HuH-7.5 (cell line): Measurements from ENCODE around the gene MSLN.
"Not testable (repeated sequence)": the region's sequence is repeated elsewhere in the genome, so short reads cannot be mapped to it uniquely, and the experiment has no call there.

ENCODE experiments used
- DNase-seq: peaks from one replicate; pipeline ENCODE4 v3.0.0; 2011; ENCODE audit warnings: low spot score

MSLN gene

DNA sequence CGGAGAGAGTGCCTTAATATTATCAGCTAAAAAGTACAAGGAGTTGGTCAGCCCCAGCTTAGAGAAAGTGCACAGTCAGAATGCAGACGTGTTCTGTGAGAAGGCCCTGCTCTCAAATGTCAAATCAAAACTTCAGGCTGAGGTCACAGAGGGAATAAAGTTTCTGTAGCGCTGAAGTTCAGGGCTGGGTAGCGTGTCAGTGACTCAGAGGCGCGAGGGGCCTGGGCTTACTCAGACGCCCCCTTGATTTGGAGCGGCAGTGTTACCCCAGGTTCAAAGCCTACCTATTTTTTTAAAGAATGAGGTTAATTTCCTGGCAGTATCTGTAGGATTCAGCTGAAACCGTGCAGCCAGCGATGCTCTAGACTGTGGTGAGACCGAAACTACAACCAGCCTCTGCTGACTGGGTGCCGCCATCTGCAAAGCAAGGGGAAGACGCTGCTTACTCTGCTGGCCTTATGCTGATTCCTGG lies 24.5 kb upstream of the MSLN start:
- DNase-seq: no peak

DNA sequence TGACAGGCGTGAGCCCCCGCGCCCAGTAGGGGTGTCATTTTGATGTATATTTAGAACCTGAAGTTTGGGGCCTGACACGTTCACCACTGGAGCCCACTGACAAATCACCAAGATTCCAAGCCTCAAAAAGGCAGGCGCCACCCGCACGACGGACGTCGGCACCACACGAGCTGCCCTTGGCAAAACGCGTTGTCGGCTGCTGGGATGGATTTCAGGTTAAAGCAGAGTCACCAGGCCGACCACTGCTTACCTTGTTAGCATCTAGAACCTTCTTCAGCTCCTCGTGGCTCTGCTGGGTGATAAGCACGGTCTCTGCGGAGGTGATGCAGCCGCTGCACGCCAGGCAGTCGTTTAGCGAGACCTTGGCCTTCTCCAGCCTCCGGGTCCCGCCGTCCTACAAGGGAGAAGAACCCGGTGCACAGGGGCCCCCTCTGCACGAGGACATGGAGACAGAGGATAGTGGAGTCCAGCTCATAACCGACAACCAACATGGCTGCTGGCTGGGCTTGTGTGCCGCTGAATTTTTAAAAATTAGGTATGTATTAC lies 23.5 kb upstream of the MSLN start:
- DNase-seq: no peak

DNA sequence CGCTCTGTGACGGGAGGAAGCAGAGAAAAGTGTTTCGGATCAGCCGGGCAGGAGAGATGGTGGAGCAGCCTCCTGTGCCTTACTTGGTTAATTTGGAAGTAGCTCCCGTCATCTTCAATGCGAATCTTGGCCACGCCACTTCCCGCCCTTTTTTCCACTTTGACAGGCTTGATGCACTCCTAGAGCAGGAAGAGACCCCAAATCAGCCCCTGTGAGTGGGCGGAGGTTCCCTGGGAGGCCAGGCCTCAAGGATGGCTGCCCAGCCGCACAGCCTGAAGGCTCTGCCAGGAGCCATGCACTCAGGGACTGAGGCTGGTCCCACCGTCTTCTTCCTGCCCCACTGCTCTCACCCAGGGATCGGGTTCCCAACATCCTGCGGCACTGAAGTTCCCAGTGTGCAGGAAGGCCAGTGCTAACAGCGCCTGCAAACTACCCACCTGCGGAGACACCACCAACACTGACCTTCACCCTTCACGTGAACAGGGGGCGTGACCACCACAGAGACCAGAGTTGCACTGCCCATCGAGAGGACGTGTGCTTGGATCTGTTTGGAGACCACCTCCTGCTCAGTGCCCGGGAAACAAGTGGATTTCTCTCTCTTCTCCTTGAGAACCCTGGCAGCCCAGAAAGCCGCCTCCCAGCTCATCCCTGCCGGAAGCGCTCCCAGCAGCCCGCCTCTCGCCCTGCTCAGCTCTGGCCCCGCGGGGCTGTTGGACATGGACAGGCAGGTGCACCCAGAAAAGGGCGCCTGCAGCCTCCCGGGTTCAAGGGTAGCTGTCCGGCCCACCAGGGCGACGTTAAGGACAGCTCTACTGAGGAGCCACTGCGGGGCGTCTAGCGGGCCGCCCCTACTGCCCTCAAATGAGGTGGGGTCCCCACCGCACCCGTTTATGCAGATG lies 20.7 kb upstream of the MSLN start:
- DNase-seq: no peak

DNA sequence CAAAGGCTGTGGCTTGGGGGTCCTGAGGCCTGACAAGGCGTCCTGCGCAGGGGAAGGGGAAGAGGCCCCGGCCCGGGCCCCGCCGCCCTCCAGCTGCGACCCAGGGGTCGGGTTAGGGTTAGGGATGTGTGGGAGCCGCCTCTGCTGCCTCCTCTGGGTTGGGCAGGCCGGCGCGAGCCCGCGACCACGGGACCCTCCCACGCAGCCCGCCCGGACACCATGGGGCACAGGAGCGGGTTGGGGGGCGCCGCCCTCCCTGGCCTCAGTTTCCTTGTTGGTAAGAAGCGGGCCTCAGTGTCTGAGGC lies 20.1 kb upstream of the MSLN start:
- DNase-seq: no peak

DNA sequence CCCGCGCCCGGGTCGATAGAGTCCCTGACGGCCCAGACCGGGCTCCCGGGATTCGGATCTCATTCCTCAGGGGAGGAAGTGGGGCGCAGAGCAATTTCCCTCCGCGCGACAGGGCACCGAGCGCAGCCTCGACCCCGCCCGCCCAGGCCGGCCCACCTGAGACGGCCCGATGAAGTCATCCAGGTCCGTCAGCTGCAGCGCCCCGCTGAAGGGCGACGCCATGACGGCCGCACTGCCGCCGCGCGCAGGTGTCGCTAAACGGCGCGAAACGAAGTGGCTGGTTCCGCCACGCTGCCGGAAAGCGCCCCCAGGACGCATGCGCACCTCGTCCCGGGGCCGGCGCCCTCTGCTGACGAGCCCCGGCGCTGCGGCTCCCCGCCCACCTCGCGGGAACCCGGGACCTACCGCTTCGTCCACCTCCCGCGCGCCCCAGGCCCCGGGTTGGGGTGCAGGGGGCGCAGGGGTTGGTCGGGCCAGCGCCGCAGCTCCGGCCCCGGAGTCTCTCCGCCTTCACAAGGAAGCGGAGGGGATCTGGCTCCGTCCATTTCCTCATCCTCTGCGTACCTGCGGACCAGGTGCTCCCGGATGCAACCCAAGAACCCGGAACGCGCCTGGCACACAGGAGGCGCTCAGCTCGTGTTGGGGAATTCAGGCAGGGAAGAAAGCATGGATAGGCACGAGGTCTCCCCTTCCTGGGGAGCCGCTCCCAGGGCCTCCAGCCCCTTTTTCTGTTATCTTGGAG lies 19.6 kb upstream of the MSLN start, which contains the start of gene CIAO3:
Gene CIAO3 (minus strand): TSS at position 234 of the 742 bp plus-strand sequence. CDS start 12 bp downstream, at position 222.
- peak; percentile 89 for DNase-seq

DNA sequence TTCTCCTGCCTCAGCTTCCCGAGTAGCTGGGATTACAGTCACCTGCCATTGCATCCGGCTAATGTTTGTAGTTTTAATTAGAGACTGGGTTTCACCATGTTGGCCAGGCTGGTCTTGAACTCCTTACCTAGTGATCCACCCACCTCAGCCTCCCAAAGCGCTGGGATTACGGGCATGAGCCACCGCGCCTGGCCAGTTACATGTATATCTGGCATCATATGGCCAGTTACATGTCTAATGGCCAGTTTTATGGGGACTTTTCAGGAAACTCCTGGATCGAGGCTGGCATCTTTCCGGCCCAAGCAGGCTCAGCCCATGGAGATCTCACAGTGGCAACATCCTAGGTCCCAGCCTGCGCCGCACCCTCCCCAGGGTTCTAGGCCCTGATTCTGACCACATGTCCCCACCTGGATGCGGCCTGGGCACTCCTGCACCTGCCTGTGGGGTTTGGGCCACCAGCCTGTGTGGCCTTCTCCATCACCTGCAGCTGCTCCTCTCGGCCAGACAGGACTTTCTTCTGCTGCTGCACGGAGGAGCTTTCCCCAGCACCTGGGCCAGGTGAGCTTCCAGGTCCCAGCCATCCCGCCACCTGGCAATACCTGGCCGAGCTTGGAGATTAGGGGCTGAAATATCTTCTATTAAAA lies 18.4 kb upstream of the MSLN start:
- no peak for DNase-seq

DNA sequence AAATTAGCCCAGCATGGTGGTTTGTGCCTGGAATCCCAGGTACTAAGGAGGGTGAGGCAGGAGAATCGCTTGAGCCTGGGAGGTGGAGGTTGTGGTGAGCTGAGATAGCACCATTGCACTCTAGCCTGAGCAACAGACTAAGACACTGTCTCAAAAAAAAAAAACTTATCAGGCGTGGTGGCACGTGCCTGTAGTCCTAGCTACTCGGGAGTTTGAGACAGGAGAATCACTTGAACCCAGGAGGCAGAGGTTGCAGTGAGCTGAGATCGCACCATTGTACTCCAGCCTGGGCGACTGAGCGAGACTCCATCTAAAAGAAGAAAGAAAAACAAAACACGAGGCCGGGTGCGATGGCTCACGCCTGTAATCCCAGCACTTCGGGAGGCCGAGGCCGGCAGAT lies 17.6 kb upstream of the MSLN start:
- not testable (repeated sequence) for DNase-seq

DNA sequence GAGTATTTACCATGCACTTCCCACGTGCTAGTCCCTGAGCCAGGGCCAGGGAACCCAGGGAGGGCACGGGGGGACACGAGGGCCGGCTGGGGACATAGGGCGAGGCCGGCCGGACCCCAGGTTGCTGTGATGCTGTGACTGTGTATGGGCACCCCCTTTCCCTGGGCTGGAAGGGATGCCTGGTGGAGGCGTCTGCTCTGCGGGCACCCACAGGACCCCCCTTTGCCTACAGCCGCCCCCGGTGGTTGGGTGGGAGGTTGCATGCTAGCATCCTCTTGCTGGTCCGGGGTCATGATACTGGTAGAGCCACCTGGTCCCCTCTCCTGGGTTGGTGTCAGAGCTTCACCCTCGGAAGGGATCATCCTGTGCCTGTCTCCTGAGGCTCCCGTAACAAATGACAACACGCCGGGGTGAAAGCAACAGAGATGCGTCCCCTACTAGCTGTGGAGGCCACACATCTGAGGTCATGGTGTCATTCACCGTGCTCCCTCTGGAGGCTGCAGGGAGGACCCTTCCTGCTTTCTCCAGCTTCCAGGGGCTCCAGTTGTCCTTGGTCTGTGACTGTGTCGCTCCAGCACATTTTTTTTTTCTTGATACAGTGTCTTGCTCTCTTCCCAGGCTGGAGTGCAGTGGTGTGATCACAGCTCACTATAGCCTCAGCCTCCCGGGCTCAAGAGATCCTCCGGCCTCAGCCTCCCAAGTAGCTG lies 16.6 kb upstream of the MSLN start:
- DNase-seq: no peak

DNA sequence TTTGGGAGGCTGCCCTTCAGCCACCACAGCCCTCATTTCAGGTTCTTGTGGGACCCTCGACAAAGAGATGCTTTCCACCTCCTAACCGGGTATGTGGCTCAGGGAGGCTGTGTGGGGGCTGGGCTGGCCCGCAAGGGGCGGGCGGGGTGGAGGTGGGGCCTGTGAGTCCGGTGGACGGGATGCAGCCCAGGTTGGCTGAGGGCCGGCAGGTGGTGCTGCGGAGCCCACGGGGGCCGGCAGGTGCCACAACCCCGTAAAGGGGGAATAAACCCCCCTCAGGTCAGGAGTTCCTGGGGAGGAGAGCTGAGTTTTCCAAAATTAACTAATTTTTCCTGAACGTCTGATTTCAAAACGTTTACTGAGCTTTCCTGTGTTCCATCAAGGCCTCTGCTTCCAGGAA lies 14.8 kb upstream of the MSLN start:
- DNase-seq: peak; percentile 71

DNA sequence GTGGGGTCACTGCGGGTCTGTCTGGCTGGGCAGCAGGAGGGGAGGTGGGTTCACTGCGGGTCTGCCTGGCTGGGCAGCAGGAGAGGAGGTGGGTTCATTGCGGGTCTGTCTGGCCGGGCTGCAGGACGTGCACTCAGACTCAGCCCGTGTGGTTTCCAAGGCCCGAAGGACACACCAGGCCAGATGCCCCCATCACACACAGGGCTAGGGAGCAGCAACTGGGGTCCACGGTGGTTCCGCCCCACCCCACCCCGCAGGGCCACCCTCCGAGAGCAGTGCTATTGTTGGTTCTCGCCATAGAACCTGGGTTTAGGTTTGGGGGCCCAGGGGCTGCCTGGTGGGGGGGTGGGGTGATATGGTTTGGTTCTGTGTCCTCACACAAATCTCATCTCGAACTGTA lies 13.9 kb upstream of the MSLN start:
- no peak for DNase-seq

DNA sequence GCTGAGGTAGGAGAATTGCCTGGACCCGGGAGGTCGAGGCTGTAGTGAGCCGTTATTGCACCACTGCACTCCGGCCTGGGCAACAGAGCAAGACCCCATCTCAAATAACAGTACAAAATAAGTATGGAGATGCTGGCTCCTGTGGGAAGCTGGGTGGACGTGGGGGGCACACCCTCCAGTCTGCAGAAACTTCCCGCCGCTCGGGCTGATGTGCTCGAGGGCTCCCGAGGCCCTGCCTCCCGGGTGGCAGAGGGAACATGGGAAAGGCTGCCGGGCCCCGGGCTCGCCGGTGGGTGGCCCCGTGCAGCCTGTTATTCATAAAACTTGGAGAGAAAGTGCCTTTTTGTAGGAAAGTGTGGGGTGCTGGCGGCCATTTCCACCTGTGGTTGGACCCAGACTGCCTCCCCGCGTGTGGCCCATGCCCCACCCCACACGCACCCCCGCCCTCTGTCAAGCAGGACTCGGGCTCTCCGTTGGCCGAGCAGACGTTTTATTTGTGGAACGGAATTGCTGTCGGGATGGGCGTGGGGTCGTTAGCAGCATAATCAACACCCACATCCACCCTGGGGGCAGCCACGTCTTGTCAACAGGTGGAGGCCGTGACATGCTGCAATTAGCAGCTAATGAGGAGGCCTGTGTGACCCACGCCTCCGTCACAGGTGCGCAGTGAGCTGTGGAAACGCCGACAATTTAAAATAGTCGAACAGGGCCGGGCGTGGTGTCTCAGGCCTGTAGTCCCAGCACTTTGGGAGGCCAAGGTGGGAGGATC lies 12.4 kb upstream of the MSLN start:
- DNase-seq: no peak

DNA sequence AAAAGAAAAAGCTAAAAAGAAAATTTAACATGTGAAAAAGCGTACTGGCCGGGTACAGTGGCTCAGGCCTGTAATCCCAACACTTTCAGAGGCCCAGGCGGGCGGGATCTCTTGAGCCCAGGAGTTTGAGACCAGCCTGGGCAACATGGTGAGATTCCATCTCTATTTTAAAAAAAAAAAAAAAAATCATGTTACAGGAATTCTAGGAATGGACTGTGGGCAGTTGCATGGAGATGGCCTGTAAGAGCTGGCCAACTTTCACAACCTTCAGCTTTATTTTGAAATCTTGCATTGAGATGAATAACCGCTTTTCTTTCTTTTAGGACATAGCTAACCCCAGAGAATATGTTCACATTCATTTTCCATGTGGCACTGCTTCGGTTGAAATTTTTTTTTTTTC lies 11.5 kb upstream of the MSLN start:
- no peak for DNase-seq

DNA sequence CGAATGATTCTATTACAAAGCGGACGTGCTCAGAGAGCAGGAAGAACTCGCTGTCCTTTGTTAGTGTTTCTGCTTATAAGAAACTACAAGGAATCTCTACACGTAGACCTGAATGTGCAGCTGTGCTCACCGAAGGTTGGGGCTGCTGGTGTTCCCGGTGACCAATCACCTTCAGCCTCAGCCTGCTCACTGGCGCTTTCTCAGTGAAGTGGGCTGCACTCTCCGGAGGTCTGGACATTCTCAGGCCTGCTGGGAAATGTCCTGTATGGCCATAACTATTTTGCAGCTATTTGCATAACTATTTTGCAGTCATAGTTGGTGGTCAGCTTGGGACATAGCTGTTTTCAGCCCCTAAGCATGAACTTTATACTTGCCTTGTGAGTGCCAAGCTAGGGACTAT lies 10.0 kb upstream of the MSLN start:
- no peak for DNase-seq

DNA sequence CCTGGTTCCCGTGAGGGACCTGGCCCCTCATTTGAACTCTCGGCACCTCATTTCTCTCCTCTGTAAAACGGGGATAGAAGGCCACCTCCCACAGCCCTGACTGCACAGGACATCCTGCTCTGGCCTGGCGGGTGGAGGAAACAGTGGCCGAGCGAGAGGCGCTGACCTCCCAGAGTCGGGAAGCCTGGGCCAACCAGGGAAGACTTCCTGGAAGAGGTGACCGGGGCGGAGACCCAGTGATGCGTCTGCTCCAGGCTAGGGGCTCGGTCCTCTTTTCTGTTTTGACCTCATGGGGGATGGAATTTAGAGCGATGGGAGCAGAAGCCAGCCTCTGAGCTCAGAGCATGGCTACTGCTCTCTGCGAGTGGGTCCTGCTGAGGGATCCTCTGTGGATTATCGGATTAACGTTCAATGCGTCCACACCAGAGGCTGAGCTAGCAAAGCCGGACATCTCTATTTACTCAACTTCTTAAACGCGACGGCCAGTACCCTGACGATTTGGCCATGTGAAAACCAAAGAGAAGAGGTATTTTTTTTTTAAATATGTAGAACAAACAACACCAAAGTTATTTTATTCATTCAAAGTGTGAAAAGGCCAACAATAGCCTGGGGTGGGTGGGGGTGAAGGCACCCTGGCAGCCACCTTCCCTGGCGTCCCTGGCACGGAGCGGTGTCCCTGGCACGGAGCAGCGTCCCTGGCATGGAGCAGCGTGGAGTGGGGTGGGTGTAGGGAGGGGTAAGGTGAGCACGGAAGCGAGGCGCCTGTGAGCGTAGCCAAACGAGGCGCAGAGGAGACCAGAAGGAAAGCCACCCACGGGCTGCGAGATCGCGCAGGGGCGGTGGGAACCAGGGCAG lies 9.2 kb upstream of the MSLN start:
- DNase-seq: no peak

DNA sequence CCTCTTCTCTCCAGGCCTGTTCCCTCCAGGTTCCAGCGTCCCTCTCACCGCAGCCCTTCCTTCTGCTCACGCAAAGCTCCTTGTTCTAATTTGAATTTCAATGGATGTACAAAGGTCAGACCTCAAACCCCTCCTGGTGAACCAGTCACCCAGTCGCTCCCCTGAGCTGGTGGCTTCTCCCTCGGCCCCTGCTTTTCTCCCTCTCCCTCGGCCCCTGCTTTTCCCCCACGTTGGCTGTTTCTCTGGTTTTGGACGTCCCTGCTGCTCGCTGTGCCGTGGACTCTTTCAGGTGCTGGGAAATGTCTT lies 8.6 kb upstream of the MSLN start:
- no peak for DNase-seq

DNA sequence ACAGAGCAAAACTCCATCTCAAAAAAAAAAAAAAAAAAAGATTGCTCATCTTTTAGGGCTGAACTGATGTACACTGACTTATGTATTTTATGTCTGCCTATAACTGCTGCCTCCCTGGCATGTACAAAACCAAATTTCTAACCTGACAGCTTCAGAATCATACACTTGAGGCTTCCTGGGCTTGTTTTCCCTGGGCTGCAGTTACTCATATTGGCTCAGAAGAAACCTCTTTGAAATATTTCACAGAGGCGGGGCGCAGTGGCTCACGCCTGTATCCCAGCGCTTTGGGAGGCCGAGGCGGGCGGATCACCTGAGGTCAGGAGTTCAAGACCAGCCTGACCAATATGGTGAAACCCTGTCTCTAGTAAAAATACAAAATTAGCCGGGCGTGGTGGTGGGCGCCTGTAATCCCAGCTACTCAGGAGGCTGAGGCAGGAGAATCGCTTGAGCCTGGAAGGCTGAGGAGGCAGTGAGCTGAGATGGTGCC lies 6.4 kb upstream of the MSLN start:
- DNase-seq: not testable (repeated sequence)

DNA sequence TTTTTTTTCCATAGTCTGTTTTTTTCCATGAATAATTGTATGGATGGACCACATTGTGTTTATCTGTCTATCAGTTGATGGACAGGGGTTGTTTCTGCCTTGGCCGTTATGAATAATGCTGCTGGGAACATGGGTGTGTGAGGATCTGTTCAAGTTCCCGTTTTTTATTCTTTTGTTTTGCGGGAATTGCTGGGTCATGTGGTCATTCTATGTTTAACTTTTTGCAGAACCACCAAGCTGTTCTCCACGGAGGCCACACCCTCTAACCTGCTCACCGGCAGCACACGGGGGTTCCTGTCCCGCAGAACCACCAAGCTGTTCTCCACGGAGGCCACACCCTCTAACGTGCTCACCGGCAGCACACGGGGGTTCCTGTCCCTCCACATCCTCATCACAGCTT lies 5.9 kb upstream of the MSLN start:
- DNase-seq: no peak

DNA sequence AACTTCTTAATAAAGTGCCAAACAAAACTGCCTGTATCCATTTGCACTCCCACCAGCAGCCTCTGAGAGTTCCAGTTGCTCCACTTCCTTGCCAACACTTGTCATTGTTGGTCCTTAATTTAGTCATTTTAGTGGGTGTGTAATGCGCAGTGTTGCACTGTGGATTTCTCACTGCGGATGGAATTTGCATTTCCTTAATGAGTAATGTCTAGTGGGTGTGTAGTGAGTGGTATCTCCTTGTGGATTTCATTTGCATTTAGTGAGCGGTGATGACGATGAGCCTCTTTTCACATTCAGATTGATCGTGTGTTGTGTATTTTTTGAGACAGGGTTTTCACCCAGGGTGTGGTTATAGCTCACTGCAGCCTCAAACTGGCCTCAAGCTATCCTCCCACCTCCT lies 4.1 kb upstream of the MSLN start:
- DNase-seq: no peak

DNA sequence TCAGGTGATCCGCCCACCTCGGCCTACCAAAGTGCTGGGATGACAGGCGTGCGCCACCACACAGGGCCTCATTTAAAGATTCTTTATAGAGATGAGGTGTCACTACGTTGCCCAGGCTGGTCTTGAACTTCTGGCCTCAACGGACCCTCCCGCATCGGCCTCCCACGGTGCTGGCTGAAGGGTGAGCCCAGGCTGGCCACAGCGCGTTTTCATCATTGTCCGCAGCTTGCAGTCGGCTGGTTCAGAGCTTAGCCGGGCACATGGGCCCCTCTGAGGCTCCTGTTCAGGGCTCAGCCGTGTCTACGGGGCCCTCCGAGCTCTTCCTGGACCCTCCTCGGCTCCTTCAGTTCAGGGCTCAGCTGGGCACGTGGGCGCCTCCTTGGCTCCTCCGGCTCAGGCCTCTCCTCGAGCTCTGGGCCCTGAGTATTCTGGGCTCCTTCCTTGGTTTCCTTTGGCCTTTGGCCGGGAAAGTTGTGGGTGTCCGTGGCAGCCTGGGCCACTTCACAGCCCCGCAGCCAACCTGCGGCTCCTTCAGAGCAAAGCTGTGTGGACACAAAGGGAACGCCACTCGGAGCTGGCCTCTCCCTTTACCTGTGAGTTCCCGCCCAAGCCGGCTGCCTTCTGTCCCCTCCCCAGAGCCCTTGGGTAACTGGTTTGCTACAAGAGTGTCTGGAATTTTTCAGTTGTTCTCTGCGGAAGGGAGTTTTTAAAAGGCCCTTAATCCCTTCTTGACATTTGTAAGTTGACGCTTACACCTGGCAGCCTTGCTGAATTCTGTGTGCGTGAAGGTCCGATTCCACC lies 1.2 kb upstream of the MSLN start:
- no peak for DNase-seq
